ENCODE measurements around the gene AQP12B. TPM values are rescaled to one million over a fixed set of nuclear protein-coding genes. Genes with fewer than 3 reads are reported as not detected.
"Not testable (repeated sequence)": the region's sequence is repeated elsewhere in the genome, so short reads cannot be mapped to it uniquely, and the experiment has no call there.

Gene AQP12B
- total RNA-seq, 2 experiments from 2014 or later: not detected

- Mint-ChIP-seq H3K4me3 (no peak overlapping the region), H3K4me1 (ENCODE audit: low read depth) (no peaks in the 10 kb centered on the region), H3K27ac (no peak overlapping the region), H3K36me3 (ENCODE audit: low read depth) (no peaks in the 10 kb centered on the region), H3K9me3 (ENCODE audit: insufficient read depth) (peaks cover 8% of the 10 kb centered on the region), H3K27me3 (ENCODE audit: low read depth) (peaks cover 45% of the 10 kb centered on the region)
- DNase-seq (no peak), ATAC-seq (no peak)
- ChIA-PET POLR2A (no interaction called here), CTCF (no interaction called here)
Measured at GRCh38 chr2:240663546-240664190, 19.0 kb downstream of the AQP12B start.

DNA sequence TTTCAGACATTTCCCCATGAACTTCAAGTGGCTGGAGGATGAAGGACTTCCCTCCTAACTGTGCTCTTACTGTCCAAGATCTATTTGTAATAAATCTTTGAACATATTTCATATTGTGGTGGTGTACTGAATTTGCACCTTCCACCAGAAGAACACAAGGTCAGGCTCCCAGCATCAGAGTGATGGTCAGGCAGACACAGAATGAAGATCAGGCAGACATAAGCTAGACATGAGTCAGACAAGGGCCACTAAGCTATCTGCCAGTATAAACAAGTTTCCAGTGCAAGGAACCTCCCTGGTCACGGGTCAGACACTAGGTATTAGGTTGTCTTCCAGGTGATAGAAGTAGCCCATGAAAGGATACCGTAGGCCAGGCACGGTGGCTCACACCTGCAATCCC is 20.0 kb downstream of the AQP12B start:
- DNase-seq (peak; percentile 13), ATAC-seq (no peak)
- ChIA-PET POLR2A (no interaction called here), CTCF (no interaction called here)
- H3K4me3 Mint-ChIP-seq: no peak overlapping the region
- H3K27ac Mint-ChIP-seq: no peak overlapping the region
- H3K9me3 Mint-ChIP-seq (ENCODE audit: insufficient read depth): peaks cover 8% of the 10 kb centered on the region
- no peaks in the 10 kb centered on the region for H3K36me3 Mint-ChIP-seq (ENCODE audit: low read depth)
- peaks cover 51% of the 10 kb centered on the region for H3K27me3 Mint-ChIP-seq (ENCODE audit: low read depth)
- no peaks in the 10 kb centered on the region for H3K4me1 Mint-ChIP-seq (ENCODE audit: low read depth)

GRCh38 chr2:240659883-240660282 is 22.8 kb downstream of the AQP12B start:
- H3K4me3 Mint-ChIP-seq; H3K27ac Mint-ChIP-seq; H3K9me3 Mint-ChIP-seq (ENCODE audit: insufficient read depth); H3K36me3 Mint-ChIP-seq (ENCODE audit: low read depth); DNase-seq; ATAC-seq; CTCF ChIA-PET: not testable (repeated sequence)
- H3K4me1 Mint-ChIP-seq (ENCODE audit: low read depth): peaks cover 22% of the 10 kb centered on the region
- POLR2A ChIA-PET: interaction anchor here (0.6 kb wide), 1 partner anchor 1820 kb away, joined by 3 read pairs; no protein-coding TSS in a partner anchor
- peaks cover 49% of the 10 kb centered on the region for H3K27me3 Mint-ChIP-seq (ENCODE audit: low read depth)

GRCh38 chr2:240655931-240656886 is 26.5 kb downstream of the AQP12B start:
- ChIA-PET POLR2A (no interaction called here), CTCF (interaction anchor here (0.9 to 1.5 kb wide), 5 partner anchors 31 to 142 kb away, joined by 3 to 7 read pairs (median 4); partner anchors contain the start of genes CAPN10 and GPR35)
- DNase-seq (peak; percentile 61), ATAC-seq (peak; percentile 67)
- Mint-ChIP-seq H3K27ac (no peak overlapping the region), H3K4me1 (ENCODE audit: low read depth) (peaks cover 23% of the 10 kb centered on the region), H3K9me3 (ENCODE audit: insufficient read depth) (no peaks in the 10 kb centered on the region), H3K4me3 (no peak overlapping the region), H3K27me3 (ENCODE audit: low read depth) (peaks cover 56% of the 10 kb centered on the region), H3K36me3 (ENCODE audit: low read depth) (no peaks in the 10 kb centered on the region)

DNA sequence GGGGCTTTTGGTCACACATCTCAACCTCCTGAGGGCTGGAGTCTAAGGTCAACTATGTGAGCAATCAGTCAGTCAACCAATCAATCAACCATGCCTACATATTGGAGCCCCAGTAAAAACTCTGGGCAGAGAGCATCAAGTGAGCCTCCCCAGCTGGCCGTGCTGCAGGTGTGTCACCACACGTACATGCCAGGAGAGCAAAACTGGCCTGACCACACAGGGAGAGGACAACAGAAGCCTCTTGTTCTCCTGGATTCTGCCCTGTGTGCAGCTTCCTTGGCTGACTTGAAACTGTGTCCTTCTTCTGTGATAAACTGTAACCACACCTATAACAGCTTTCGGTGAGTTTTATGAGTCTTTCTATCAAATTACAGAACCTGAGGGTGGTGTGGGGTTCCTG is 31.5 kb downstream of the AQP12B start:
- ChIA-PET POLR2A (no interaction called here), CTCF (interaction anchor here (1.0 kb wide), 1 partner anchor 137 kb away, joined by 3 read pairs; no protein-coding TSS in a partner anchor)
- Mint-ChIP-seq H3K36me3 (ENCODE audit: low read depth) (no peaks in the 10 kb centered on the region), H3K4me1 (ENCODE audit: low read depth) (peaks cover 17% of the 10 kb centered on the region), H3K4me3 (no peak overlapping the region), H3K27me3 (ENCODE audit: low read depth) (peaks cover 48% of the 10 kb centered on the region), H3K27ac (no peak overlapping the region), H3K9me3 (ENCODE audit: insufficient read depth) (no peaks in the 10 kb centered on the region)
- ATAC-seq (no peak), DNase-seq (no peak)

DNA sequence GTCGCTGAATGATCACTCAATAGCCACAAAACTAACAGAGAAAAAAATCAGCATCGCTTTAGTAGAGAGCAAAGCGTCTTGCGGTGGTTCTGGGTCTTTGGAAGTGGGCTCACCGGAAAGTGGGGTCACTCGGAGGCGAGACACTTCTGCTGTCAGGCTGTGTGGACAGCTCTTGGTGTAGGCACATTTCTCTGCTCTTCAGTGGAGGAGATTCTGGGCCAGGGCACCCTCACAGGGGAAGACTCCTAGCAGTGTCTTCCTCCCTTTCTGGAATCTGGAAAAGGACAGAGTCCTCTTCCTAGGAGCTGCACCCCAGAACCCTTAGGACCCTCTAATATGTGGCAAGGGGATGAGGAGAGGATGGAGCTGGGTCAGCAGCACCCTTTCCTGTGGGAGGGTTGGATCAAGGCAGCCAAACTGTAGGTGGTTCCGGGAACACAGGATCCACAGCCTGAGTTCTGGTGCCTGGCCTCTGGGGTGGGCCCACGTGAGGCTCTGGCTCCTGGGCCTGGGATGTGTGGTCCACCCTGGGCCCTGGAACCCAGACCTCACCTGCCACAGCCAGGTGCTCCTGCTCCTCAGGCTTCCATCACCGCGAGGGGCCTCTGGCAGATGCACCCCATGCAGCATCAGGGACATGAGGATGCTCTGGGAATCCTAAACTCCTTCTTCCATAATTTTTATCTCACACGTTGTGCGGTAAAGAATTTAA is 32.3 kb downstream of the AQP12B start:
- no peaks in the 10 kb centered on the region for H3K36me3 Mint-ChIP-seq (ENCODE audit: low read depth)
- peak; percentile 19 for DNase-seq
- no peaks in the 10 kb centered on the region for H3K9me3 Mint-ChIP-seq (ENCODE audit: insufficient read depth)
- peaks cover 15% of the 10 kb centered on the region for H3K4me1 Mint-ChIP-seq (ENCODE audit: low read depth)
- H3K27ac Mint-ChIP-seq: no peak overlapping the region
- POLR2A ChIA-PET: no interaction called here
- ATAC-seq: no peak
- H3K4me3 Mint-ChIP-seq: no peak overlapping the region
- peaks cover 47% of the 10 kb centered on the region for H3K27me3 Mint-ChIP-seq (ENCODE audit: low read depth)
- CTCF ChIA-PET: no interaction called here

GRCh38 chr2:240649331-240649730 is 33.4 kb downstream of the AQP12B start:
- Mint-ChIP-seq H3K4me3 (no peak overlapping the region), H3K4me1 (ENCODE audit: low read depth) (peaks cover 12% of the 10 kb centered on the region), H3K27me3 (ENCODE audit: low read depth) (peaks cover 36% of the 10 kb centered on the region), H3K36me3 (ENCODE audit: low read depth) (no peaks in the 10 kb centered on the region), H3K27ac (no peak overlapping the region), H3K9me3 (ENCODE audit: insufficient read depth) (no peaks in the 10 kb centered on the region)
- no peak for ATAC-seq
- DNase-seq: peak; percentile 11
- ChIA-PET CTCF (interaction anchor here (0.8 kb wide), 1 partner anchor 135 kb away, joined by 3 read pairs; no protein-coding TSS in a partner anchor), POLR2A (no interaction called here)

DNA sequence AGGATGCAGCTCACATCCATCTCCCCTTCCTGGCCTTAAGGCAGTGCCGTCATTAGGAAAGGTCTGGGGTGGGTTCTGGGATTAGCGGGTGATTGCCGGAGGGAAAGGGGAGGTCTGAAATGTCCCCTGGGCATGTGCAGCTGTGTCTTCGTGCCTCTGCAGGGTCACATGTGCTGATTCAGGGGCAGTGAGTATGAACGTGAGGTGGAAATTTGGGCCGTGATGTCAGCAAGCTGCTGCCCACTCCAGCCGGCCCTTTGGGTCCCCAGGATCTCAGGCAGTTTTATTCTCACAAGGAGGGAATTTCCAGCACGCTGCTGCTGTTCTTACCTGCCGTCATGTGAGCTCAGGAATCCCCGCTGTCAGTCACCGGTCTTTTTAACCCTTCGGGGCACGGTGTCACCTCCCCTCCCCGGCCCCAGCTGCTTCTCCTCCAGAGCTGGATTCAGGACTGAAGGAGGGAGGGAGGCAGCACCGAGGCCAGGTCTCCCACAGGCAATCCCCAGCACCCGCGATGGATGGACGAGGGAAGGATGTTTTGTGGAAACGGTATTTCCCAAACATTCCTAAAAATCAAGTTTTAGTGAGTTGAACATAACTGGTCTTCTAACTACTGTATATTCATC is 33.9 kb downstream of the AQP12B start:
- Mint-ChIP-seq H3K4me3 (no peak overlapping the region), H3K27ac (no peak overlapping the region), H3K27me3 (ENCODE audit: low read depth) (peaks cover 34% of the 10 kb centered on the region), H3K4me1 (ENCODE audit: low read depth) (peaks cover 12% of the 10 kb centered on the region), H3K36me3 (ENCODE audit: low read depth) (no peaks in the 10 kb centered on the region), H3K9me3 (ENCODE audit: insufficient read depth) (no peaks in the 10 kb centered on the region)
- peak; percentile 19 for DNase-seq
- CTCF ChIA-PET: interaction anchor here (0.8 kb wide), 1 partner anchor 135 kb away, joined by 3 read pairs; no protein-coding TSS in a partner anchor
- no peak for ATAC-seq
- POLR2A ChIA-PET: no interaction called here

DNA sequence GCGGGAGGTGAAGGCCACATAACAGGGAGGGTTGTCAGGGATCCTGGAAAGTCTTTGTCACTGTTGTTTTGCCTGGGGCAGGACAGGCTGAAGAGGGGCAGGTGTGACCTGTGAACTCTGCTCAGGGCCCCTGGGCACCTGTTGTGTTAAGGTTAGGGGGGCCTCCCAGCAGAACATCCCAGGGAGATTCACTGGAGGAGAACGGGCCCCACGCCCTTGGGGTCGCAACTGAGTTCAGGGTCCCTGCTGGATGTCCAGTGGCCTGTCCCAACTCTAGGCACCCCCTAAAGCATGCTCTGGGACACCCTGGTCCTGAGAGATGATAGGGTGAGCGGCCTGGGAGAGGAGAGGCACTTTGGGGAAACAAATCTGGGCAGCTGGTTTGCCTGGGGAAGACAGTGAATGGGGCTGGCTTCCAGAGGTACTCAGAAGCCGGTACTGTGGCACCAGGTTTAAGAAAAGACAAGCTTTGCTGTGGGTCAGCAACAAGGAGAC is 34.5 kb downstream of the AQP12B start:
- Mint-ChIP-seq H3K4me3 (no peak overlapping the region), H3K27ac (no peak overlapping the region), H3K27me3 (ENCODE audit: low read depth) (peaks cover 34% of the 10 kb centered on the region), H3K9me3 (ENCODE audit: insufficient read depth) (no peaks in the 10 kb centered on the region), H3K4me1 (ENCODE audit: low read depth) (peaks cover 12% of the 10 kb centered on the region), H3K36me3 (ENCODE audit: low read depth) (no peaks in the 10 kb centered on the region)
- CTCF ChIA-PET: no interaction called here
- ATAC-seq (no peak), DNase-seq (peak; percentile 13)
- POLR2A ChIA-PET: no interaction called here

DNA sequence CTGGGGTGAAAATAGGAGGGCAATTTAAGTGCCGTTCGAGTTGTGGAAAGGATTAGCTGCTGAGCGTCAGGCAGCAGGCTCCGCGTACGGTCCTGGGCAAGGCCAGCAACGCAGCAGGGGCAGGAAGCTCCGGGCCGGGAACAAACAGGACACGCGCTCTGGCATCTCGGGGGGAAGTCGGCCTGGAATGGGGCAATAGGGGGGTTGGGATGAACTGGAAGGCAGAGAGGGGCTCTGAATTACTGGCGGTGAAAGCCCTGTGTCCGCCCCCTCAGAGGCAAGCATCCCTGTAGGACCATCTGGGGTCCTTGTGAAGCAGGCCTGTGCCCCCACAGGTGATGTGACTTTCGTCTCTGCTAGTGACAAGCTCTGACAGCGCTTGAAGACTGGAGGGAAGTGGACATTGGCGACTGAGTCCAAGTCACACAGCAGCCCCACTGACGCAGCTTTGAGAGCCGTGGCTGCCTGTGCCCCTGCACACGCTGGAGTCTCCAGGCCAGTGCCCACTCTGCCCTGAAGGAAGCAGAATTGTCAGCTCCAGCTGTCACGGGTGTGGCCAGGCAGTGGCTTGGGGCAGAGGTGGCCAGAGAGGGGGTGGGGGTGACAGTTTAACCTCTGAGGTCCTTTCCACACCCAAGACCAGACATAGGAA is 35.1 kb downstream of the AQP12B start:
- no peaks in the 10 kb centered on the region for H3K9me3 Mint-ChIP-seq (ENCODE audit: insufficient read depth)
- CTCF ChIA-PET: no interaction called here
- POLR2A ChIA-PET: no interaction called here
- peak; percentile 15 for DNase-seq
- peaks cover 33% of the 10 kb centered on the region for H3K27me3 Mint-ChIP-seq (ENCODE audit: low read depth)
- no peak for ATAC-seq
- peaks cover 12% of the 10 kb centered on the region for H3K4me1 Mint-ChIP-seq (ENCODE audit: low read depth)
- no peak overlapping the region for H3K27ac Mint-ChIP-seq
- H3K4me3 Mint-ChIP-seq: no peak overlapping the region
- no peaks in the 10 kb centered on the region for H3K36me3 Mint-ChIP-seq (ENCODE audit: low read depth)

DNA sequence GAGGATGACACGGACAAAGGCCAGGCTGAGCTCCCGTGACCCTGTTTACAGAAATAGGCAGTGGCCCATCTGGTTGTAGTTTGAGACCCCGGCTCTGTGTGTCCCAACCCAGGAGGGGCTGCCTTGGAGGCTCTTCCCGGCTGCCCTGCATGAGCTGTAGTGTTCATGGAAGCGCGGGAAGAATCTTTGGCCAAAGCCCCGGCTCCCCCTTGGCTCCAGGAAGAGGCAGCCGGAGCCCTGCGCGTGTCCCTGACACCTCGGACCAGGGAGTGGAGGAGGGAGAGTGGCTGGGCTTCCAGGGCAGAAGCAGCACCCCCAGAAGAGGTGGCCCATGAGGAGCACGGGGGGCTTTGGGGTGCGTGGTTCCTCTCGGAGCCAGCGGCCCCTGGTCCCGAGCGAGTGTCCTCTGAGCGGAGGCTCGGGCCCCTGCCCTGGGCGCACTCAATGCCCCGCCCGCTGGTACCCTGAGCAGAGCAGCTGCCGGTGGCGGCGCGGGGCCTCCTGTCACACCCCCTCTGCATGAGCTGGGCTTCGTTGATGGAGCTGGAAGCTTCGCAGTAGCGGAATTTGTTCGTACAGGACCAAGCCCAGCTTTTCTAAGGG is 35.7 kb downstream of the AQP12B start:
- H3K27me3 Mint-ChIP-seq (ENCODE audit: low read depth): peaks cover 29% of the 10 kb centered on the region
- POLR2A ChIA-PET: no interaction called here
- no peak overlapping the region for H3K27ac Mint-ChIP-seq
- CTCF ChIA-PET: interaction anchor here (1.6 kb wide), 1 partner anchor 133 kb away, joined by 5 read pairs; no protein-coding TSS in a partner anchor
- H3K4me3 Mint-ChIP-seq: no peak overlapping the region
- H3K9me3 Mint-ChIP-seq (ENCODE audit: insufficient read depth): no peaks in the 10 kb centered on the region
- no peaks in the 10 kb centered on the region for H3K36me3 Mint-ChIP-seq (ENCODE audit: low read depth)
- H3K4me1 Mint-ChIP-seq (ENCODE audit: low read depth): peaks cover 12% of the 10 kb centered on the region
- ATAC-seq: no peak
- DNase-seq: no peak

Data from activated CD8-positive, alpha-beta T cell treated with anti-CD3 and anti-CD28 coated beads, Interleukin-2, amount 10 ng/mL, durations not matched to agents 7 days and 5 days (primary cell).